Stimulated activated CD8-positive, alpha-beta memory T cell treated with anti-CD3 and anti-CD28 coated beads, Interleukin-15, amount 100 ng/mL, for 4 hours (primary cell): ENCODE measurements around the gene TMEM143.
"Not testable (repeated sequence)": the region's sequence is repeated elsewhere in the genome, so short reads cannot be mapped to it uniquely, and the experiment has no call there.

Source experiments
- DNase-seq, 2 donors: peaks; one replicate each; pipeline ENCODE4 v3.0.0-alpha.2; 2020; ENCODE audit warnings: low read depth in 2 of 2

The TMEM143 gene

DNA sequence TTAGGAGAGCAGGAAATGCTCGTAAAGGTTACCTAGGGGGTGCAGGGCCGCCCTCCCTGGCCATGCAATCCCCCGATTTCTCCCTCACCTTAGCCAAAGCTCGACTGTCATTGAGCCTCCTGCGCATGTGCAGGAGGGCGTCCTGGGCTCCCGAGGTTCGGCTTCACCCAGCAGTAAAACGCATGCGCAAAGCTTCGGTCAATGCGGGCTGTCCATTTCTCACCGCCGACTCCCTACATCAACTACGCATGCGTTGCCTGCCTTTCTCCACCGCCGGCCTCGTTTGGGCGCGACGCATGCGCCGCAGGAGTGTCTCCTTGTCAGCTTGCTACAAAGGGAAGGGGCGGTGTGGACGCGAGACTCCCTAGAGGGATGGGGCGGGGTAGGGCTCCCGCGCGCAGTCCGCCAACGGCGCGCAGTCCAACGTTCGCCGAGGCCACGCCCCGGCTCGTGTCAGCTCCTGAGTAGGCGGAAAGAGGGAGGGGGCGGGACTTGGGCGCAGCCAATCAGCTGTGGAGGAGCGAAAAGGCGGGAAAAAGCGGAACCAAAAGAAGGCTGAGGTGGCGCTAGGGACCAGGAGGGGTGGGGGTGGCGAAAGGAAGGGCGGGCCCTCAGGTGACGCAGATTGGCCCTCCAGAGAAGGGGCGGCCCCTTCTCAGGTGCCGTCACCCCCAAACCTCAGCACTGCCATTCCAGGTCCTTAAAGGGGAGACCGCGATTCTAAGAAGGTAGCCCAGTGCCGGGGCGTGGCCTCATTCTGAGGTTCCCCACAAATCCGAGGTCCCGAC lies at the start of gene TMEM143, which contains the start of gene SYNGR4:
Gene TMEM143 (minus strand): TSS at position 131 of the 788 bp plus-strand sequence. CDS start 20 bp downstream, at position 111.
Gene SYNGR4 (plus strand): TSS at position 558 of the 788 bp plus-strand sequence. CDS start 1,476 bp downstream, outside the sequence.
- DNase-seq = peak; percentile 96

DNA sequence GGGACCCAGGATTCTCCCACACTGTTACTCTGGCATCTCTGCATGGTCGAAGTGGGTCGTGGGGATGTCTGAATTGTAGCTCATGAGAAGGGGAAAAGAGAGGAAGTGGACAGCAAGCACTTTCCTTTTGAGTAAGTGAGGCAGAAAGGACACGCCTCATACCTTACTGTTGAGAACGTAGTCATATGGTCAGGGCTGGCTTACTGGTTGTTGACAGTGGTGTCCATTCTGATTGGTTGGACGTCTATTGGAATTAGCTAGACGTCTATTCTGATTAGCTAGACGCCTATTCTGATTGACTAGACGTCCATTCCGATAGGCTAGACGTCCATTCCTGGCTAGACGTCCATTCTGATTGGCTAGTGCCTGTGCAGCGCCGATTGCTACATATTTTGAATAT lies 42.1 kb upstream of the TMEM143 start:
- DNase-seq = no peak

DNA sequence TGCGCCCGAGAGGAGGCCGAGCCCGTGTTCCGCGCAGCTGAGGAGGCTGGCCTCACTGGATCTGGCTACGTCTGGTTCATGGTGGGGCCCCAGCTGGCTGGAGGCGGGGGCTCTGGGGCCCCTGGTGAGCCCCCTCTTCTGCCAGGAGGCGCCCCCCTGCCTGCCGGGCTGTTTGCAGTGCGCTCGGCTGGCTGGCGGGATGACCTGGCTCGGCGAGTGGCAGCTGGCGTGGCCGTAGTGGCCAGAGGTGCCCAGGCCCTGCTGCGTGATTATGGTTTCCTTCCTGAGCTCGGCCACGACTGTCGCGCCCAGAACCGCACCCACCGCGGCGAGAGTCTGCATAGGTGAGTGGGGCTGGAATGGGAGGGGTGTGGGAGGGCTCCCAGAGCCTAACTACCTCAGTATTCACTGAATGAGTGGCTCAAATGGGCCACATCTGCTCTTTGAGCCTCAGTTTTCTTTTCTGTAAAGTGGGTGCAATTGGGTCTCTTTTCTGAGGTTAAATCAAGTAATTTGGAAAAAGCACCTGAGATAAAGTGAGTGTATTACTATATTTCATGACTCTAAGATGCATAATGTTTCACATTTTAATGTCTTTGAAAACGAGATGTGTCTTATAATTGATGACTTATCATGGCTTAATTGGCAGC lies 41.4 kb upstream of the TMEM143 start:
- DNase-seq = no peak

DNA sequence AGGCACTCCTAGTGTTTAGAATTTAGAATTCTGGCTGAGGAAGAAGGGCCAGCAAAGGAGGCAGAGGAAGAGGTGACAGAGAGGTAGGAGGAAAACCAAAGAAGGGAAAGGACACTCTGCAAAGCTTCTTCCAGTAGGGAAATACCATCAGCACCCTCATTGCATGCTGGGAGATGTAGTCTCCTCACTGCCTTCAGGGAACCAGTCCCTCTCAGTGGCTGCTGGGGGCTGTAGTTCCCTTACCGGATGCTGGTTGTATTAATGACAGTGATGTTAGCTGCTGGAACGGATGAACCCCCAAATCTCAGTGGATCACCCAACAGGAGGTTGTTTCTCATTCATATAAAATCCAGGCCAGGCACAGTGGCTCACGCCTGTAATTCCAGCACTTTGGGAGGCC lies 39.9 kb upstream of the TMEM143 start:
- no peak for DNase-seq

DNA sequence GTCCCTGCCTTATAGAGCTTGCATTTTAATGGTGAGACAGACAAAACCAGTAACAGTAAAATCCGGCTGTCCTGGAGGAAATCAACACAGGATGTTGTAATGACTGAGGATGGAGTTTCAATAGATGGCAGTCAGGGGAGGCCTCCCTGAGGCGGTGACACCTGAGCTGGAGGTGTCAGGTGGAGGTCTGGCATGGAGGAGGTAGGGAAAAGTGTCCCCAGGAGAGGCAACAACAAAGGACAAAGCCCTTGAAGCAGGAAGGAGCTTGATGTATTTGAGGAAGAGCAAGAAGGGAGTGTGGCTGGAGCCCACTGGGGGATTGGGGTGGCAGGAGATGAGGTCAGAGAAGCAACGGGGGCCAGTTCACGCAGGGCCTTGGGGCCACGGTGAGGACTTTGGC lies 37.5 kb upstream of the TMEM143 start:
- no peak for DNase-seq

DNA sequence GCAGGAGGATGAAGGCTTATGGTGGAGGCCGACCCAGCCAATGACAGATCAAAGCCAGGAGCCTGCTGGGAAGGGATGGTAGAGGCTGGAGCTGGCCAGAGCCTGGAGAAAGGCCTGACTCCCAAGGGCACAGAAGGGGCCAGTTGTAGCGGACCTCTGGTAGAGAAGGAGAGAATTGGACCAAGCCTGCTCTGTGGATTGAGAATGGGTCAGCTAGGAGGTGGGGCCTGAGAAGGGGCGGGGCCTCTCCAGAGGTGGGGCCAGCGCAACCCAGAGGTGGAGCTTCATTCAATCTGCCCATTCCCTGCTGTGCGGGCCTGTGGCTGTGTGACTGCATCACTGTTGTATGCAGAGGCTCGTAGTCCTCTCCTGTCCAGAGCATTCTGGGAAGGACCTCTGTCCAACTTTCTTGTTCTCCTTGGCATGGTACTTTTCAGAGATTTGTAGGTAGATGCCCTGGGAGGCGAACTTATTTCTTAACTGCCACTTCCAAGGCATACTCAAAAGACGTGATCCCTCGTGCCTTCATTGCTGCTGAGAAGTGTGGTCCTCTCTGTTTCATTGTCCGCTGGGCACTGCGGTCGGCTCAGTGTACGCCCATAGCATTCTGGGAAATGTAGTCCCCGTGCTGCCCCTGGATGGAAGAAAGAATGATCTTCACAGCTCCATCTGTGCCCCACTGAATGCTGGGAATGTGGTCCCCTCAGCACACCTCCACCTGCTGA lies 36.4 kb upstream of the TMEM143 start:
- no peak for DNase-seq

DNA sequence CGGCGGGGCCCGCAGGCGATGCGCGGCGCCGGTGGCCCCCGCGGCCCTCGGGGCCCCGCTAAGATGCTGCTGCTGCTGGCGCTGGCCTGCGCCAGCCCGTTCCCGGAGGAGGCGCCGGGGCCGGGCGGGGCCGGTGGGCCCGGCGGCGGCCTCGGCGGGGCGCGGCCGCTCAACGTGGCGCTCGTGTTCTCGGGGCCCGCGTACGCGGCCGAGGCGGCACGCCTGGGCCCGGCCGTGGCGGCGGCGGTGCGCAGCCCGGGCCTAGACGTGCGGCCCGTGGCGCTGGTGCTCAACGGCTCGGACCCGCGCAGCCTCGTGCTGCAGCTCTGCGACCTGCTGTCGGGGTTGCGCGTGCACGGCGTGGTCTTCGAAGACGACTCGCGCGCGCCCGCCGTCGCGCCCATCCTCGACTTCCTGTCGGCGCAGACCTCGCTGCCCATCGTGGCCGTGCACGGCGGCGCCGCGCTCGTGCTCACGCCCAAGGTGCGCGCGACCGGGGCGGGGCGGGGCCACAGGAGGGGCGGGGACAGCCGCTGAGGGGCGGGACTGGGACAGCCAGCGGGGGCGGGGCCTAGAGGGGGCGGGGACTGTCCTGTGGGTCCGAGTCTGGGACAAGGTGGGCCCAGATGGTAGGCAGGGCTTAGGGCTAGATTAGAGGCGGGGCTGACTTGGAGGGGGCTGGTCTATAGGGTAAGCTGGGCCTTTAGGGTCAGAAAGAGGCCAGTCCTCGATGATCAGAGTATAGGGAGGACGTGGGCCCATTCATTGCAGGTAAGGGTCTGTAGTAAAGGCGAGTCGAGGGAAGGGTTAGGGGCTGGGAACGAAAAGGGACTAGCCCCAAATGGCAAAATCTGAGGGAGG lies 34.9 kb upstream of the TMEM143 start:
- peak; percentile 68 to 70 for DNase-seq

DNA sequence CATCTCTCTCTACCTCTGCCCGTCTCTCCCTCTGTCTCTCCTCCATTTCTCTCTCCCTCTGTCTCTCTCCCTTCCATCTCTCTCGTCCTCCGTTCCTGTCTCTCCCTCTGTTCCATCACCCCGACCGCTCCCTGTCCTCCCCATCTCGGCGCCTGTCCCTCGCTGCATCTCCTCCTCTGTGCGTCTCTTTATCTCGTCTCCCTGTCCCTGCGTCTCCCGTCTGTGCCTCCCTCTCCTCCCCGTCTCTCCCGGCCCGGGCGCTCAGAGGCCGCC lies 34.3 kb upstream of the TMEM143 start:
- DNase-seq = no peak

DNA sequence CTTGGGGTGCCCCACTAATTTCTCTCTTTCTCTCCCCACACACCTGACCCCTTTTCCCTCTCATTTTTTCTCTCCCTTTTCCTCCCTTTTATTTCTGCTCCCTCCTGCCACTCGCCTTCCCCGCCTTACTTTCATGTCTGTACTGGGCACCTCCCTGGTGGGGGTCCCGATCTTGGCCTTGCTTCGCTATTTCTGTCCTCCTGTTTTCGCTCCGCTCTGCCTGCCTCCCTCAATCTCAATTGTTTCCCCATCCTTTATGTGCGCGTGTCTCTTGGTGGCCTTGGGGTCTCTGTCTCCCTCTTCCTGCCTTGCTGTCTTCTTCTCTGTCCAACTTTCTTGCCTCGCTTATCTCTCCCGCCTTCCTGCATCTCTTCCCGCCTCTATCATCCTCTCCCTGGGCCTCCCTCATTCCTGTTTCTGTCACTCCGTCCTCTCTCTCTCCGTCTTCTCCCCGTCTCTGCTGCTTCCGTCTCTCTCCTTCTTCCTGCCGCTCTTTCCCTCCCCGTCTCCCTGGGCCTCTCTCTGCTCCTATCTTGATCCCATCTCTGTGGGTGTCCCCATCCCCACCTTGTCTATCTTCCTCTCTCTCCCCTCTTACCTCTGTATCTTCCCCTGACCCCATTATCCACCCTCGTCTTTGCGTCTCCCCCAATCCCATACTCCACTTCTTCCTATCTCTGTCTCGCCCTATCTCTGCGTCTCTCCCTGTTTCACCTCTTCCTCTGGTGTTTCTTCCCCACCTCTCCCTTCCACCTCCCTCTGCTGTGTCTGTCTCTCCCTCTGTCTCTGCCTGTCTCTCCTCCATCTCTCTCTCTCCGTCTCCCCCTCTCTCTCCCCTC lies 33.7 kb upstream of the TMEM143 start:
- no peak for DNase-seq

DNA sequence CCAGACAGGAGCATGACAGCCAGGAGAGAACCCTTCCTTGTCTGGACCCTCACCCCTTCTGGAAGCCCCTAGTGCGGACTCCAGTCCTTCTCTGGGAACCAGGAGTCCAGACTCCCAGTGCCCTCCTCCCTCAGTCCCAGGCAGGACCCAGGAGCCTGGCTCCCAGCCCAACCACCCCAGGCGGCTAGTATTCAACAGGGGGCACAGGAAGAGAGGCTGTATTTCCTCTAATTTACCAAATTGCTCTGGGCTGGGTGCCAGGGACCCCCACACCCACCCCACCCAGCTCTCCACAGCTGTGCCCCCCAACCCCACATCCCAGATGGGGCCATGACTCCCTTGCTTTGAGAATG lies 33.1 kb upstream of the TMEM143 start:
- DNase-seq = no peak

DNA sequence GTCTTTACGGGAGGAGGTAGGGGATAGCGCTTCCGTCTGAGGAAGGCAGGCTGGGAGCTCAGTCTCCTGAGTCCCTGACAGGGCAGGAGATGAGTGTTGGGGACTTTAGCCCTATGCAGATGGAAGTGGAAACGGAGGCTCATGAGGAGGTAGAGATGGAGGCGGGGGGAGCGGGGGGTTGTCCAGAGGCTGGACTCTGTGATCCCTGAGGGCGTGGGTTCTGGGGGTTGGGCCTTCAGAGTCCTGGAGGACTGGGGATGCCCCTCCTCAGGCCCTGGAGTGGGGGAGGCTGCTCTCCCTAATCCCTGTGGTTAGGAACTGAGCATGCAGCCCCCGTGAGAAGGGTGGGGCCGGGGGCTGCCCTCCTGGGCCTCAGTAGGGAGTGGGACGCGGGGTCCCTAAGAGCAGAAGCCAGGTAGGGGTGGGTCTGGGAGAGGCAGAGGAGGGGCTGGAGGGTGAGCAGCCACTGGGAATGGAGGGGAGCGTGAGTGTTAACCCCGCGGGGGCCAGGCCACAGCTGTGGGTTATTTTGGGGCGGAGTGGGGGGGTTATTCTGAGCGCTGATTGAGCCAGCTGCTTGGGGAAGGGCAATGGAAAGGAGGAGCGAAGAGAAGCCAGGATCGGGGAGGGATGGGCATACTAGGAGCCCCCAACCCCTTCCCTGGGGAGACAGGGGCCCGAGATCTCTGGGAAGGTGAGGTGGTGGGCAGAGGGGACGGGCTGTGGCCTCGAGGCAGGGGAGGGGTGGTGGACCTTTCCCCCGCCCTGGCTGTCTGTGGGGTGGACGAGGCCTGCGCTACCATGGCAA lies 32.5 kb upstream of the TMEM143 start:
- no peak for DNase-seq

DNA sequence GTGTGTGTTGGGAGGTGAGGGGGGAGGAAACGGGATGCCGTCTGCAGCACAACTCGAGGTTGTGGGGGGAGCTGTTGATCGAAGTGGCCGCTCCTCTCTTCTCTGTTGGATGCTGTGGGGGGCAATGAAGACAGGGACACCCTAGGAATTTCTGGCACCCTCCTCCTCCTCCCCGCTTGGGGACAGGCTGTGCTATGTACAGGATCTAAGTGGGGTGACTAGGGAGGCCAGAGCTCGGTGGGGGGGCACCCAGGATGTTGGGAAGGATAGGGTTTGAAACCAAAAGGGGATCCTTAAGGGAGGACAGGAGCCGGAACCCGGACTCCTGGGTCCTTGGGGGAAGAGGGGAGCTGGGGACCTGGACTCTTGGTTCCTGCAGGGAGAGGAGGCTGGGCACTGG lies 31.8 kb upstream of the TMEM143 start:
- DNase-seq = no peak

DNA sequence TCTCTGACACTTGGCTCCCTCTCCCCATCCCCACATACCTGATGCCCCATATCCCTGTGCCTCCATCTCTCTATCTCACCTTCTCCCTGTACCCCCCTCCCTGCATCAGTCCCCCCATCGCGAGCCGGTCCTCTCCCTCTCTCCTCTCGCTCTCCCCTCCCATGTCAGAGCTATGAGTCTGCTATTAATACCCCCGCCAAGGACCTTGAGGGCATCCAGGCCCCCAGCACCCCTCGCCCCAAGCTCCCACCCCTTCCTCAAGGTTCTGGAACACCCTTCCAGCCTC lies 31.4 kb upstream of the TMEM143 start:
- no peak for DNase-seq

DNA sequence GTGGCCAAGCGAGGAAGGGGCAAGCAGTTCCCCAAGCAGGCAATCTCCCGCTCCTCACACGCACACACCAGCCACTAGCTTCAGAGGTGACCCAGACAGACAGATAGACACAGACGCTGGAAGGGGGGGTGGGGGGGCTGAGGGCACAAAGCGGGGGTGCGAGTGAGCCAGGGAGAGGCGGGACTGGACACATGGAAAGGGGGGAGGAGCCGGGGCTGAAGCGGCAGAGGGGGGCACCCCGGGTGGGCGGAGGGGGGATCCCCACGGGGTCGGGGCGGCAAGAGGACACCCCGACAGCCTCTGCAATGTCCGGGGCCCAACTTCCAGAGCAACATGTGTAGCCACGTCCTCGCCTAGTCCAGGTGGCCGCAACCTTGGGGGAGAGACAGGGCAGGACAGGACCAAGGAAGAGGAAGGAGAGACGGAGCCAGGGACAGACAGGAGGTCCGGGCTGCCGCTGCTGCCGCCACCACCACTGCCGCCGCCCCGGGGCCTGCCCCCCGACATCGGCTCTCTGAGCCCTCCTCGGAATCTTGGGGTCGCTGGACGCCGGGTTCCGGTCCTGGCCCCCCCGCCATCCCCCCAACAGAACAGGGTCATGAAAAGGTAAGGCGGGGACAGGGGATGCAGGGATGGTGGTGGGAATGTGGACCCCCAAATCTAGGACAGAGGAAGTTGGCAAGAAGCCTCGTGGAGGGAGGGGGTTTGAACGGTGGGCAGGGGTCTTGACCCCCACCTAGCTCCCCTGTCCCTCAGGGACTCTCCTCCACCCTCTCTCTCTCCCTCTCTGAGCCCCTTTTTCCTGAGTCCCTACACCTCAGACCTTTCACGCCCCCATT lies 30.8 kb upstream of the TMEM143 start:
- DNase-seq = no peak

DNA sequence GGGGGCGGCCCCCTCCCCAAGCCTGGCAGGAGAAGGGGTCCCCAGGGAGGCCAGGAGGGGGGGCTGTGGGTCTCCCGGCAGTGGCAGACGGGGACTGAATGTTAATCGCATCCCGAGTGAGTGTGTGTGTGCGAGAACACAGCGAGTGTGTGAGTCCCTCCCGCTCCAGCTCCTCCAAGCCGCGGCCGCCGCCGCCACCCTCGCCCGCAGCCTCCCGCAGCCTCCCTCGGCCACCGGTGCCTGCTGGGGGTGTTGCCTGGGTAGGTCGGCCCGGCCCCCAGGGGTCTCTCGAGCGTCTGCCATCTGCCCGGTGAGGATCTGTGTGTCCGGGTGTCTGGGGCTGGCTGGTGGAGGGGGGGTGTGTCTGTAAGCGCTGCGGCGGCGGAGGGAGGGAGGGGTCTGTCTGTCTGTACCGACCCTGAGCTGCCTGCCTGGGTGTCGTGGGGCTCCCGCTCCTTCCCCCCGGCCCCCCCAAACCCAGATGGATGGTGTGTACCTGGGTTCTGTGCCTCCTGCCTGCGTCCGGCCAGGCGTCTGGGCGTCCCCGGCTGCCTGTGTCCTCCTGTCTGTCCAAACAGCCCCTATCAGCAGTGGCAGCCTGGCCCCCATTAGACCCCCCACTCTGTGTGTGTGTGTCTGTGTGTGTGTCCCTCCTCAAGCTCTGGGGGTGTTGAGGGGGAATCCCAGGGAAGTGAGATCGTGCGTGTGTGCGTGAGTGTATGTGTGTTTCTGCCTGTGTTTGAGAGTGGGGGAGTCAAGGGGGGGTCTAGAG lies 30.0 kb upstream of the TMEM143 start, which contains the start of gene GRIN2D:
Gene GRIN2D (plus strand): TSS at position 110 of the 772 bp plus-strand sequence. CDS start 4,725 bp downstream, outside the sequence.
- no peak for DNase-seq

DNA sequence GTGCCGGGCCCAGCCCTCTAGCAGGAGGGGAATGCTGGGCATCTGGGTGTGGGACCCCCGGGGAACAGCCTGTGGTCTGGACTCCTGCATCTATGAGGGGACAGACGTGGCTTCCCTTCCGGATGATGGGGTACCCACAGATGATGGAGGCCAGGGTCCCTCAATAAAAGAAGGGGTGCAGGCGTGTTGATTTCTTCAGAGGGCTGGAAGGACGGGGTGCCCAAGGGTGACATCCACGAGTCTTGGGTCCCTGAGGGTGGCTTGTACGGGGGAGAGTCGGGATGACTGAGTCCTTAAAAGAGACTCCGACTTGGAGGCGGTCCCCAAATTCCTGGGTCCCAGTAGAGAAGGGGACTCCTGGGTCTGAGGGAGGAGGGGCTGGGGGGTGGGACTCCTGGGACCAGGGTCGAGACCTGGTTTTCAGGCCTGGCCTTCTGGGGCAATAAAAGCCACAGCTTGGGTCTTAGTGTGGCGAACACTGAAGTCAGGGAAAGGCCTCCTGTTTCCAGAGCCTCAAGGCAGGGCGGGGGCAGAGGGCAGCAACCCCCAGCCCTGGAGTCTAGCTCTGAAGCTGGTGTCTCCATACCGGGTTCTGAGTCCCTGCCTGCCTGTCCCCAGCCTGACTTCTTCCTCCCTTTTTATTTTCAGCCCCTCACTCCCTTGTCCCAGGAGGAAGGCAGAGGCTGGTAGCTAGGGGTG lies 29.3 kb upstream of the TMEM143 start:
- no peak for DNase-seq

DNA sequence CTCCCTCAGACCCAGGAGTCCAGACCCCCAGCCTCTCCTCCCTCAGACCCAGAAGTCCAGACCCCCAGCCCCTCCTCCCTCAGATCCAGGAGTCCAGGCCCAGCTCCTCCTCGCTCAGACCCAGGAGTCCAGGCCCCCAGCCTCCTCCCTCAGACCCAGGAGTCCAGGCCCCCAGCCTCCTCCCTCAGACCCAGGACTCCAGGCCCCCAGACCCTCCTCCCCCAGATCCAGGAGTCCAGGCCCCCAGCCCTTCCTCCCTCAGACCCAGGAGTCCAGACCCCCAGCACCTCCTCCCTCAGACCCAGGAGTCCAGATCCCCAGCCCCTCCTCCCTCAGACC lies 28.2 kb upstream of the TMEM143 start:
- DNase-seq = not testable (repeated sequence)
